Endothelial cell of umbilical vein (primary cell): Measurements from ENCODE around the gene ARPC5L. TPM values are rescaled to one million over a fixed set of nuclear protein-coding genes. Genes with fewer than 3 reads are reported as not detected.

ENCODE experiments used
- BruUV-seq: library from RNA; stranded (reverse); fragments of 400-500 nt; replicated peaks from 2 replicates; lab custom pipeline; 2021; lab: Mats Ljungman, UMichigan
- CTCF ChIA-PET: fragments of 300-600, 350-600 bp; sonication (Branson Sonifier 250); formaldehyde crosslinking; loops from one replicate; lab custom pipeline; 2021; ENCODE audit warnings: antibody characterized with exemption, inconsistent platforms; lab: Charles Lee
- POLR2A ChIA-PET: fragments of 300-600, 350-600 bp; sonication (Branson Sonifier 250); formaldehyde crosslinking; loops from one replicate; lab custom pipeline; 2021; ENCODE audit warnings: antibody characterized with exemption, inconsistent platforms; lab: Charles Lee
- DNase-seq: peaks from one replicate; pipeline ENCODE4 v3.0.0-alpha.2; 2011; ENCODE audit warnings: low read depth, low spot score
- FAIRE-seq: peaks from 2 replicates; lab custom pipeline; 2011; peaks lifted over from hg19 to GRCh38; lab: Jason Lieb, UNC
- H2AFZ ChIP-seq: 2 replicates; pipeline ENCODE4 v1.6.0; 2012; ENCODE audit warnings: low read depth, low read length, control low read depth, inconsistent platforms
- H3K27ac ChIP-seq: 2 replicates; pipeline ENCODE4 v1.5.1; 2011; ENCODE audit warnings: low read depth, mild to moderate bottlenecking, control low read depth, low read length, moderate library complexity; ENCODE audit not compliant: insufficient read depth
- H3K27me3 ChIP-seq, 2 experiments: 2 replicates each; pipeline versions ENCODE4 v1.6.0 to v1.6.1; 2011; ENCODE audit warnings: low read length in 2 of 2, mixed read lengths in 1 of 2; ENCODE audit not compliant: control insufficient read depth in 2 of 2, insufficient read depth in 2 of 2
- H3K36me3 ChIP-seq, 2 experiments: 2 replicates in 1 of 2; 3 replicates in 1 of 2; pipeline ENCODE4 v1.5.1; 2011; ENCODE audit warnings: low read length in 2 of 2, mild to moderate bottlenecking in 1 of 2, moderate library complexity in 1 of 2; ENCODE audit not compliant: control insufficient read depth in 2 of 2, insufficient read depth in 2 of 2; ENCODE audit errors: extremely low read depth in 1 of 2
- H3K4me1 ChIP-seq: 3 replicates; pipeline ENCODE4 v1.5.1; 2011; ENCODE audit warnings: mild to moderate bottlenecking, low read length; ENCODE audit not compliant: control insufficient read depth, insufficient read depth; ENCODE audit errors: extremely low read depth
- H3K4me2 ChIP-seq: 2 replicates; pipeline ENCODE4 v1.6.1; 2011; ENCODE audit warnings: low read length, control low read depth, mixed read lengths; ENCODE audit not compliant: insufficient read depth
- H3K4me3 ChIP-seq, 3 experiments: fragments of 200-600 bp in 1 of 3; sonication (generic), shearing (Covaris generic) in 1 of 3; replicated peaks in 1 of 3; 2 replicates each; pipeline ENCODE4 v1.5.1; 2011 to 2016; ENCODE audit warnings: control low read depth in 3 of 3, low read length in 3 of 3, mild to moderate bottlenecking in 2 of 3, inconsistent platforms in 1 of 3, low read depth in 1 of 3, moderate library complexity in 1 of 3; ENCODE audit not compliant: insufficient read depth in 1 of 3
- H3K79me2 ChIP-seq: 2 replicates; pipeline ENCODE4 v1.6.0; 2012; ENCODE audit warnings: low read length, inconsistent platforms; ENCODE audit not compliant: control insufficient read depth, insufficient read depth
- H3K9ac ChIP-seq: replicated peaks from 2 replicates; pipeline ENCODE3; 2011; ENCODE audit warnings: low read length, control low read depth; ENCODE audit not compliant: insufficient read depth; ENCODE audit errors: extremely low read depth
- H3K9me1 ChIP-seq: replicated peaks from 3 replicates; pipeline ENCODE4 v1.6.0; 2011; ENCODE audit warnings: mild to moderate bottlenecking, low read length; ENCODE audit not compliant: control insufficient read depth, insufficient read depth; ENCODE audit errors: extremely low read depth
- H3K9me3 ChIP-seq: replicated peaks from 2 replicates; pipeline ENCODE4 v1.5.1; 2012; ENCODE audit warnings: low read length, inconsistent platforms; ENCODE audit not compliant: control insufficient read depth, insufficient read depth
- H4K20me1 ChIP-seq: replicated peaks from 2 replicates; pipeline ENCODE3; 2011; ENCODE audit warnings: mild to moderate bottlenecking, low read length; ENCODE audit not compliant: control insufficient read depth, insufficient read depth; ENCODE audit errors: extremely low read depth
- CTCF ChIP-seq, 2 donors: IDR thresholded peaks; 1 replicate in 1 of 2; 2 replicates in 1 of 2; pipeline ENCODE4 v1.5.1; 2011; ENCODE audit warnings: low read length in 2 of 2, mild to moderate bottlenecking in 2 of 2, moderate library complexity in 2 of 2, control low read depth in 1 of 2, inconsistent platforms in 1 of 2, low read depth in 1 of 2; ENCODE audit not compliant: insufficient read depth in 1 of 2; ENCODE audit errors: extremely low read depth in 1 of 2
- EZH2 ChIP-seq: IDR thresholded peaks from 2 replicates; pipeline ENCODE4 v1.6.1; 2012; ENCODE audit warnings: borderline replicate concordance, low read depth, mild to moderate bottlenecking, moderate library complexity, low read length, inconsistent platforms; ENCODE audit not compliant: severe bottlenecking
- FOS ChIP-seq: IDR thresholded peaks from 2 replicates; pipeline ENCODE4 v1.6.1; 2011; ENCODE audit warnings: mild to moderate bottlenecking, low read length, moderate library complexity, borderline replicate concordance; ENCODE audit not compliant: insufficient read depth
- GATA2 ChIP-seq: IDR thresholded peaks from 2 replicates; pipeline ENCODE4 v1.7.0; 2011; ENCODE audit warnings: low read depth, mild to moderate bottlenecking, moderate library complexity, mixed read lengths, low read length; ENCODE audit not compliant: insufficient read length, insufficient read depth
- JUN ChIP-seq: IDR thresholded peaks from 2 replicates; pipeline ENCODE4 v1.6.1; 2011; ENCODE audit warnings: borderline replicate concordance, low read depth; ENCODE audit not compliant: insufficient read length, insufficient read depth
- MYC ChIP-seq: IDR thresholded peaks from one replicate; pipeline ENCODE4 v1.6.1; 2011; ENCODE audit warnings: mild to moderate bottlenecking, low read depth, low read length
- POLR2A ChIP-seq: IDR thresholded peaks from 2 replicates; pipeline ENCODE4 v1.6.1; 2012; ENCODE audit warnings: low read depth, mild to moderate bottlenecking, control low read depth, low read length
- POLR2AphosphoS5 ChIP-seq: IDR thresholded peaks from 2 replicates; pipeline ENCODE4 v1.6.1; 2012; ENCODE audit warnings: low read depth, mild to moderate bottlenecking, control low read depth, low read length, moderate library complexity; ENCODE audit not compliant: insufficient read depth
- dilution Hi-C: fragments of 300-500 bp; cut with MboI; formaldehyde crosslinking; loops from one replicate; pipeline ENCODE4 v1.15.0; 2019; ENCODE audit warnings: low sequenced_read_pairs; ENCODE audit not compliant: extremely low pct_ligation_motif_present
- intact Hi-C: fragments of 100-400 bp; cut with micrococcal nuclease; formaldehyde crosslinking; loops from one replicate; pipeline ENCODE4 v1.10.0; 2022
- polyA plus RNA-seq, 4 experiments: library from polyadenylated mRNA; depleted of rRNA in 3 of 4; stranded (reverse) in 3 of 4; unstranded in 1 of 4; fragments of >200 nt; gene quantifications; 2 replicates each; pipeline versions ENCODE4 v1.2.1 to v1.2.3, GENCODE V29; 2011 to 2012; ENCODE audit warnings: missing spikeins in 1 of 4
- total RNA-seq: library from RNA; stranded (reverse); gene quantifications from 2 replicates; pipeline ENCODE4 v1.2.3, GENCODE V29; 2021

The ARPC5L gene
- total and polyA plus RNA-seq, 2 donors (not counting 3 experiments of a cell fraction or from before 2014, with no cell fraction given), result 60.7 to 68.1 TPM

DNA sequence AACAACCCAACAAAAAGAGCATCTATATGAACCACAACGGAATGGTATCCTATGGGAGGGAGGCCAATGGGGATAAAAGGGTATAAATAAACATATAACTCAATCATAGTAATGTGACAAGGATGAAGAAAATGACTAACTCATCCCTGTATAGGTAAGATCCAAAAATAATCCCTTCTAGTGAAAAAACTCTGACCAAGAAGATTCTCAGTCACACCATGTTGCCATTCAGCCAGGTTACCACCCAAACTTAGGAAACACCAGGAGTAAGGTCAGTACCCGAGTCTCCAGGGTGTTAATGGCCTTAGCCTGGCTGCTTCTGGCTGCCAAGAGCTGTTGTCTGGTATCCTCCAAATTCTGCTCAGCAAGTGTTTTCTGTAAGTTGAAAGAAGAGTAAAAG lies 46.2 kb downstream of the ARPC5L start:
- no peaks in the 10 kb centered on the region for H3K79me2 ChIP-seq
- no peak for TF ChIP-seq MYC
- no peak for TF ChIP-seq POLR2AphosphoS5
- no peak for TF ChIP-seq EZH2
- no peak for TF ChIP-seq GATA2
- no peak for TF ChIP-seq POLR2A
- TF ChIP-seq JUN, result no peak
- TF ChIP-seq CTCF (IDR thresholded peaks at IDR 0.05; ENCODE audit: extremely low read depth in 1 of 2, insufficient read depth in 1 of 2, low read depth in 1 of 2, low read length in 2 of 2), result no peak
- TF ChIP-seq FOS, result no peak
- H4K20me1 ChIP-seq, result no peaks in the 10 kb centered on the region
- H3K36me3 ChIP-seq, result peaks cover 0 to 4% of the 10 kb centered on the region in 2 experiments
- H3K9ac ChIP-seq, result no peak overlapping the region
- CTCF ChIA-PET, result interaction anchor here (0.6 to 1.7 kb wide), 4 partner anchors 17 to 454 kb away, joined by 3 read pairs; no protein-coding TSS in a partner anchor
- H3K4me1 ChIP-seq, result peaks cover 8% of the 10 kb centered on the region
- no peaks in the 10 kb centered on the region for H3K9me1 ChIP-seq
- H2AFZ ChIP-seq, result no peak overlapping the region
- POLR2A ChIA-PET, result no interaction called here
- H3K27me3 ChIP-seq, result no peaks in the 10 kb centered on the region
- H3K27ac ChIP-seq, result no peak overlapping the region
- intact Hi-C loops, result no loop called here
- no TSS peak for BruUV-seq
- H3K9me3 ChIP-seq, result no peaks in the 10 kb centered on the region
- no peak overlapping the region for H3K4me2 ChIP-seq
- dilution Hi-C loops, result no loop called here
- FAIRE-seq (no peak), DNase-seq (no peak)
- no peak overlapping the region for H3K4me3 ChIP-seq
